Measurements from ENCODE around the gene FSD2. TPM values are rescaled to one million over a fixed set of nuclear protein-coding genes. Genes with fewer than 3 reads are reported as not detected.
"Not testable (repeated sequence)": the region's sequence is repeated elsewhere in the genome, so short reads cannot be mapped to it uniquely, and the experiment has no call there.

Gene FSD2
- total RNA-seq, 1 experiment from 2014 or later, result not detected

GRCh38 chr15:82767163-82767829, 38.6 kb downstream of the FSD2 start:
- H3K4me1 Mint-ChIP-seq, result peaks cover 4 to 5% of the 10 kb centered on the region in 2 experiments; a peak in 2 of 4 replicates
- no peaks in the 10 kb centered on the region; a peak in 1 of 7 replicates for H3K36me3 Mint-ChIP-seq (ENCODE audit: insufficient read depth in 1 of 3, low read depth in 3 of 3)
- Histone ChIP-seq H3K23ac (ENCODE audit: insufficient read length, low read depth, low read length) (no peak overlapping the region), H2BK15ac (ENCODE audit: low read depth, low read length) (no peak overlapping the region), H2BK5ac (ENCODE audit: insufficient read length, low read length) (no peak overlapping the region), H3K27ac (ENCODE audit: insufficient read length, low read depth, low read length) (no peak overlapping the region), H3K79me2 (ENCODE audit: insufficient read depth, low read length) (no peaks in the 10 kb centered on the region), H3K27me3 (ENCODE audit: insufficient read depth, low read length) (no peaks in the 10 kb centered on the region), H3K9me3 (ENCODE audit: control insufficient read depth, low read depth, low read length) (no peaks in the 10 kb centered on the region), H3K4me1 (ENCODE audit: insufficient read depth, low read length) (no peaks in the 10 kb centered on the region), H3K4me2 (ENCODE audit: insufficient read depth, insufficient read length, low read length) (no peak overlapping the region), H3K18ac (ENCODE audit: insufficient read length, low read depth, low read length) (no peak overlapping the region), H3K9ac (ENCODE audit: extremely low read depth, insufficient read length, low read length) (no peak overlapping the region), H3K23me2 (ENCODE audit: insufficient read length, low read depth, low read length, poor library complexity, severe bottlenecking) (no peaks in the 10 kb centered on the region), H3K14ac (ENCODE audit: insufficient read depth, low read length) (no peak overlapping the region), H4K5ac (ENCODE audit: insufficient read length, low read depth, low read length) (no peak overlapping the region), H2AFZ (ENCODE audit: low read length) (no peak overlapping the region), H3T11ph (ENCODE audit: low read length) (no peak overlapping the region), H4K91ac (ENCODE audit: insufficient read length, low read depth, low read length) (no peak overlapping the region), H4K20me1 (ENCODE audit: control insufficient read depth, insufficient read depth, insufficient read length) (no peaks in the 10 kb centered on the region), H3K56ac (ENCODE audit: insufficient read length, low read depth, low read length) (no peak overlapping the region), H2BK120ac (ENCODE audit: low read depth, low read length, poor library complexity, severe bottlenecking) (no peak overlapping the region), H2BK20ac (ENCODE audit: low read depth, low read length, poor library complexity, severe bottlenecking) (no peak overlapping the region), H3K4ac (ENCODE audit: low read depth, low read length) (no peak overlapping the region), H3K79me1 (ENCODE audit: insufficient read depth, low read depth, low read length, poor library complexity, severe bottlenecking) (no peaks in the 10 kb centered on the region), H2AK5ac (ENCODE audit: insufficient read length, low read length) (no peak overlapping the region), H4K8ac (replicated peaks; ENCODE audit: insufficient read length, low read depth, low read length) (no peak overlapping the region), H2BK12ac (ENCODE audit: insufficient read length, low read depth, low read length) (no peak overlapping the region)
- no CpG with 5 or more reads among the region's 2 CpGs for WGBS (ENCODE audit: extremely low coverage, insufficient read length, low lambda C conversion rate)
- no peak overlapping the region for H3K27ac Mint-ChIP-seq
- no peak overlapping the region for H3K4me3 Mint-ChIP-seq
- no peak for TF ChIP-seq CTCF (conservative IDR thresholded peaks at IDR 0.05)
- no peak for DNase-seq
- H3K27me3 Mint-ChIP-seq (ENCODE audit: low read depth), result no peaks in the 10 kb centered on the region
- H3K9me3 Mint-ChIP-seq, result no peaks in the 10 kb centered on the region

GRCh38 chr15:82766201-82766600, 39.7 kb downstream of the FSD2 start:
- H2BK120ac ChIP-seq (ENCODE audit: low read depth, low read length, poor library complexity, severe bottlenecking); H3K4me1 ChIP-seq (ENCODE audit: insufficient read depth, low read length); H2BK5ac ChIP-seq (ENCODE audit: insufficient read length, low read length); H3K4me2 ChIP-seq (ENCODE audit: insufficient read depth, insufficient read length, low read length); H3K9ac ChIP-seq (ENCODE audit: extremely low read depth, insufficient read length, low read length); H3K18ac ChIP-seq (ENCODE audit: insufficient read length, low read depth, low read length); H3T11ph ChIP-seq (ENCODE audit: low read length); H2AFZ ChIP-seq (ENCODE audit: low read length); H2BK15ac ChIP-seq (ENCODE audit: low read depth, low read length); H4K8ac ChIP-seq (replicated peaks; ENCODE audit: insufficient read length, low read depth, low read length); H3K9me3 Mint-ChIP-seq; H4K20me1 ChIP-seq (ENCODE audit: control insufficient read depth, insufficient read depth, insufficient read length); DNase-seq; H3K27ac Mint-ChIP-seq; H4K5ac ChIP-seq (ENCODE audit: insufficient read length, low read depth, low read length); H3K9me3 ChIP-seq (ENCODE audit: control insufficient read depth, low read depth, low read length); H3K4me1 Mint-ChIP-seq; H3K23ac ChIP-seq (ENCODE audit: insufficient read length, low read depth, low read length); H3K4ac ChIP-seq (ENCODE audit: low read depth, low read length); H4K91ac ChIP-seq (ENCODE audit: insufficient read length, low read depth, low read length); H3K14ac ChIP-seq (ENCODE audit: insufficient read depth, low read length); H3K27me3 ChIP-seq (ENCODE audit: insufficient read depth, low read length); H2AK5ac ChIP-seq (ENCODE audit: insufficient read length, low read length); H3K56ac ChIP-seq (ENCODE audit: insufficient read length, low read depth, low read length); H3K79me1 ChIP-seq (ENCODE audit: insufficient read depth, low read depth, low read length, poor library complexity, severe bottlenecking); H3K23me2 ChIP-seq (ENCODE audit: insufficient read length, low read depth, low read length, poor library complexity, severe bottlenecking); H3K36me3 Mint-ChIP-seq (ENCODE audit: insufficient read depth in 1 of 3, low read depth in 3 of 3); H3K4me3 Mint-ChIP-seq; H2BK12ac ChIP-seq (ENCODE audit: insufficient read length, low read depth, low read length); H3K27ac ChIP-seq (ENCODE audit: insufficient read length, low read depth, low read length); H3K79me2 ChIP-seq (ENCODE audit: insufficient read depth, low read length); H3K27me3 Mint-ChIP-seq (ENCODE audit: low read depth); H2BK20ac ChIP-seq (ENCODE audit: low read depth, low read length, poor library complexity, severe bottlenecking): not testable (repeated sequence)
- no CpG with 5 or more reads among the region's 7 CpGs for WGBS (ENCODE audit: extremely low coverage, insufficient read length, low lambda C conversion rate)
